CD4-positive, alpha-beta T cell treated with Interleukin-21 for 1 hour (primary cell): Measurements from ENCODE around the gene NOX5.

Experiments used
- DNase-seq: peaks from one replicate; pipeline ENCODE4 v3.0.0-alpha.2; 2020

NOX5 gene

DNA sequence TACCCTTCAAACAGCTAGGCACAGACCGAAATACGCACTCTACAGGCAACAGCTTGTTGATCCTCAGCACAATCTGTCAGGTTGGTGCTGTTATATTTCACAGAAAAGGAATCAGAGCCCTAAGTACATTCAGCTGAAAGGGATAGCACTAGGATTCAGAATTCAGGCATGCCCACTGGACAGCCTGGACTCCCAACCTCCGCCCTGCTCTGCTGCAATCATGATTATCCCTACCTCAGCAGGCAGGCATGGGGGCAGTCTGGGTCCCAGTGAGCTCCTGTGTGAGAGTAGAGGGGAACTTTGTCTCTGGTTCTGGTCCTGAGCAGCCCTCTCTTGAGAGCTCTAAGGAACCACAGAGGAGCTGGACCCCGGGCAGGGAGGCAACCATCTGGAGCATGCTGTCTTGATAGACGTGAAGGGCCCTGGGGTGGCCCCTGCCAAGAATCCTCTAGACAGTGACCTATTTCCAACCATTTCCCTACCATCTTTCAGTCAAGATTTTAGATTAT is 23.4 kb upstream of the NOX5 start:
- DNase-seq: no peak

DNA sequence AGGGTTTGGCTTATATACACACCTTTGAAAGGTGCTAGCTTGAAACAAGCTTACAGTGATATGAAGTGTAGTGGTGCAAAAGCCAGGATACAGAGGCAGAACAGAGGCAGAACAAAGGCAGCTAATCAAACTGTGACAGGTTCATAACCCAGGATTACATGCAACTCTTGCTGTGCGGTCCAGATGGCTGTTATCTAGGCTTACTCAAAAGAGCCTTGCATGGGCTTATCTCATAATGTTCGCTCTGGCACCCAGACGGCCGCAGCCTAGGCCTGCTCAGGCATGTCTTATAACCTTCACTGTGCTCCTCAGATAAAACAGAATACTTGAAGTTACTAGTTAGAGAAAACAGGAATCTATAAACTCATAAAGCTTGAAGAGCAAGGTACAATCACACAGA is 22.8 kb upstream of the NOX5 start:
- DNase-seq: no peak

DNA sequence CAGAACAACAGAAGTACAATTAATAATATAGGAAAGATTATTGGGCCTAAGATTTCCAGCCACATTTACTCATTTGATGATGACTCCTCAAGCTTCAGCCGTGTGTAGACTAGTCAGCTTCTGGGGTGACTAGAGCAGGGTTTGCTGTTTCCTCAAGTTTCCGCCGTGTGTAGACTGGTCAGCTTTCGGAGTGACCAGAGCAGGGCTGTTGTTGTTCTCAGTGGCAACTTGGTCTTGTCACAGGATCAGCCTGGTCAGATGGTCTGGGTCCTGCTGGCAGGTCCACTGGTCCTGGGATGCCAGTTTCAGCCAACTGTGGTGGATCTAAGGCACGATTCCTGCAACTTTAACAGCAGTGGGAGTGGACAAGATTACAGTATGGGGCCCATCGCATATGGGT is 21.8 kb upstream of the NOX5 start:
- DNase-seq: no peak

DNA sequence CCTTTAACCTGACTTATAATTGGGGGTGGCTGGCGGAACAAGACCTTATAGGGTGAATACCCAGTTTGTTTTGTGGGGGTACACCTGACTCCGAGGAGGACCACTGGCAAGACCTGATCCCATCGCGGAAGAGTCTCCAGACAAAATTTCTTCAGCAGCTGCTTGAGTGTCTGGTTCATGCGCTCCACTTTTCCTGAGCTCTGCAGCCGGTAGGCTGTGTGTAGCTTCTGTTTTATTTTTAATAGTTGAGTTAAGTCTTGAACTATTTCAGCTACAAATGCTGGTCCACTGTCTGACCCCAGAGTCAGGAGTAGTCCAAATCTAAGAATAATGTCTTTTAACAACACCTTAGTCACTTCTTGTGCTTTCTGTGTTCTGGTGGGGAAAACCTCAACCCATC is 21.2 kb upstream of the NOX5 start:
- DNase-seq: no peak

DNA sequence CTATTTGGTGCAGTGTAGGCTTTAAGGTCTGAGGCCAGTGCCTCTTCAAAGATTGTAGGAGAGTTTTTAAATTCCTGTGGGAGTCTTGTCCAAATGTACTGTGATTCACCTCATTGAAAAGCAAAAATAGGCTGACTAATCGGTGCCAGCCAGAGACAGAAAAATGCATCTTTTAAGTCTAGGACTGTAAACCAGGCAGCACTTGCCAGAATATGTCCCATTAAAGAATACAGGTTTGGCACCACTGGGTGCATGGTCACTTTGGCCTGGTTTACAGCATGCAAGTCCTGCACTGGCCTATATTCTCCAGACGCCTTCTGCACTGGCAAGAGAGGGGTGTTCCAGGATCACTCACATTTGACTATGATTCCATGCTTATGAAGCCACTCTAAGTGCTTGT is 20.3 kb upstream of the NOX5 start:
- DNase-seq: no peak

DNA sequence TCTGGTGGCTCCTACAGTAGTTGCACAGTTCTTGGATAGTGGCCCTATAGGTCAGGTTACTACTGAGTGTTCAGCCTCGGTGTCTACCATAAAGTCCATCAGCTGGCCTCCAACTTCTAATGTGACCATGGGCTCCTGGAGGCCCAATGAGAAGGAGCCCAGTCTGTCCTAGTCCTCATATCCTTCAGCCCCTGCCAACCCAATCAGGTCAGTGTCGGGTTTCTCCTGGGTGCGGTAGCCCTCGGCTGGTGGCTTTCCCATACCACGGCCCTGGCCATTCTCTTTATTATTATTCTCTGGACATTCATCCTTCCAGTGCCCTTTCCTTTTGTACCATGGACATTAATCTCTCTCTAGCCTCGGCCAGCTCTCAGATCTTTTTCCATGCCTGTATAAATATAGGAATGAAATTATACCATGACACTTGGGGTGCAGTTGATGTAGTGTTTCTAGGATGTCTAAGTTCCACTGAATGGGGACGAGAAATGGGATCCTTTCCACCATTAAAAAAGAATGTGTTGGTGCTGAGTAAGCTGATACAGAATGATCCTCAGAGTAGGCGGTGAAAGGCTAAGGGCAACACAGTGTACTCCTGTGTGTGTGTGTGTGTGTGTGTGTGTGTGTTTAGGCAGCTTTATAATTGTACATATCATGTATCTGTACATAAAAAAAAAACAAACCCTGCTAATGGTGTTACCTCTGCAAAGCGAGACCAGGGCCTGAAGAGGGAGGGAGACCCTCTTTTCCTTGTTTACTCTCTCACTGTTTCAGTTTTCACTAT is 19.3 kb upstream of the NOX5 start:
- no peak for DNase-seq

DNA sequence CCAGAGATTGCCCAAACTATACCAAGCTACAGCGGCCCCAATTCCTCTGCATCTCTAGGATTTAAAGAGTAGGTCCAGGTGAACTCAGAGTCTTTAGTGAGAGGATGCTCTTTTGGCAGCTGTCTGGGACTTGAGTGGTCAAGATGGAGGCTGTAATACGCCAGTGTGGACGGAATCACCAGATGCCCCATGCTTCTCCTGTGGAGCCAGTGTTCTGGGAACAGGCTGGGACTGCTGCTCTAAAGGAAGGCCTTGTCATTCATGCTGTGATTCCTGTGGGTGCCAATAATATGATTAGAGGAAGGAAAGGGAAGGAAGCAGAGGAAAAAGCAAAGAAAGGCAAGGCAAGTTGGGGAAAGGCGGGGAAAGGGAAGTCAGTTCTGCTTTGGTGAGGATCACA is 17.4 kb upstream of the NOX5 start:
- DNase-seq: no peak

DNA sequence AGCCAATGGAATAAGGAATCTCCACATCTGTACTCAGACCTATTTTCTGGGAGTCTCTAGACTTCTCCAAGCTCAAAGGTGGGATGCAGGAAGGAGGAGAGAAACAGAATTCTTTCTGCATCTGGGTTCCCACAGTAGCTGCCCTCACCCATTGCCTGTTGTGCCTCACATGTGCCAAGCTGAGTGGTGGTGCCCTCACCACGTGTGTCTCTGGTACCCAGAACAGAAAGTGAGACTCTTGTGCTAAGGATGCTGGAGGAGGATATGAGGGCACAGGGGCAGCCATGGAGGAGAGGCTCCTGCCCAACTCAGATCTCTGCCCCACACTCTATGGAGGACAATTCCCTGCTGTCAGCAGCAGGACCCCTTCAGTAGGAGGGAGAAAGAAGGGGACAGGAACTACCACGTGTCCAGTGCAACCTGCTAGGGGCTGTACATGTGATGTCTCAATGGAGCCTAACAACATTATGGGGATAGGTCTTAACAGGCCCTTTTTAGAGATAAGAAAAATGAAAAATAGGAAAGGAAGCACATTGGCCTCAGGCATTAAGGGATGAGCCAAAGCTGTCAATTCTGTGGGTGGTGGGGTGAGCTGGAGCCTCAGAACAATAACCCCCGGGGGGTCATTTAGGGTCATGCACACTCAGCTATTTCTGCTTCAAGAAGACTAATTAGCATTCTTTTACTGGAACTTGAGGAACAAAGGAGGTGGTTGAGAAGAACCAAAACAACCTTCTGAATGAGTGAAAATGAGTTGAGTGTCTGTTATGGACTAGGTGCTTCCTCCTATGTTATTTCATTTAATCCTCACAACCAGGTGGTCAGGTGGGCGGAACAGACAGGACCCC is 16.3 kb upstream of the NOX5 start:
- DNase-seq: no peak

DNA sequence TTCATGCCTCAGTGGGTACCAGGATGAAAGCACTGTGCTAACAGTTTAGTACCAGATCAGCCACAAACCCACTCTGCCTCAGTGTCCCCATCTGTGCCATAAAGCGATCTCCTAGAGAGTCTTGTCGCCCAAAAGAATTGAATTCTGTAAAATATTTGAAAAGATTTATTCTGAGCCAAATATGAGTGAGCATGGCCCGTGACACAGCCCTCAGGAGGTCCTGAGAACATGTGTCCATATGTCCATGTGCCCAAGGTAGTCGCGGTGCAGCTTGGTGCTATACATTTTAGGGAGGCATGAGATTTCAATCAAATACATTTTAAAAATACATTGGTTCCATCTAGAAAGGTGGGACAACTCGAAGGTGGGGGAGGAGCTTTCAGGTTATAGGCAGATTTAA is 15.4 kb upstream of the NOX5 start:
- DNase-seq: no peak

DNA sequence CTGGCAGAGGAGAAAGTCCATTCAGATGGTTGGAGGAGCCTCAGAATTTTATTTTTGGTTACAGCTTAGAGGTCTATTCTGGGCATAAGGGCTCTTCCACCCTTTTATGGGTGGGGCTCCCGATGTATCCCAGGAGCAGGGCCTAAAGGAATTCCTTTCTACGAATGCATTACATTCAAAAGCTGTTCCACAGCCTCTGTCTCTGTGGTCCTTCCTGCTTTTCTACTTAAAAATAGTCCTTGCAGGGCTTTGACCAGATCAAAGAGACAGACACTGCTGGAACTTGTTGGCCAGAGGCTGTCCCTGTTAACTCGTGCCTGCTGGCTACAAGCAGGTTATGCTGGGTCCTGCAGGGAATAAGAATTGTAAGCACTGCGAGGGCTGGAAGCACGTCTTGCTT is 14.4 kb upstream of the NOX5 start:
- DNase-seq: no peak

DNA sequence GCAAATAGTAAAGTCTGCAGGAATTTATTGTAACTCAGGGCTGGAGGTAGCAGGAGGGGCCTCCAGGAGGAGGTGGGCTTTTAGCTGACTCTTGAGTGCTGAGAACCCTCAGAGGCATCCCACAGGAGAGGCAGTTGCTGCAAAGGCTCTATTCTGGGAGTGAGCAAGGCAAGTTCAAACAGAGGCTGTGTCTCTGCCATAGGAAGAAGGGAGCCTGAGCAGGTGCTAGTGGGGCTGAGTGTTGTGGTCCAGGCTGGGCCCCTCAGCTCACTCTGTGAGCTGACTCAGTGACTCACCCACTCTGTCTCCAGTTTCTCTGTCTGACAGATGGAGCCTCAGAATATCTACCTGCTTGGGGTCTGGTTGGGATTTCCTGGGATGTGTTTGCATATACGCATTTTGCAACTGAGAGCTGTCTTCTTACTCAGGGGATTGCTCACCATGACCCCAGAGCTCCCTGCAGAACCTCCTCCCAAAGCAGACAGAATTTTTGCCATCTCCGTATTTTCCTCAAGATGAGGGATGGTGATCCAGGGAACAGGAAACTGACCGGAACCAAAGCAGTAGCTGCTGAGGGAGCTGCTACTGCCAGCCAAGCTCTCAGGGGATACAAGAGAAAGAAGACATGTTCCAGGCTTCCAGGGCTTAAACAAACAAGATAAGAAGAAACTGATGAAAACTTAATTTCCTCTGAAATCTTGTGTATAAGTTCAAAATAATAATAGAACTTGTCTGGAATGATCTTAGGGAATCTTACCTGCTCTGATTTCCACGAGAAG is 13.6 kb upstream of the NOX5 start:
- no peak for DNase-seq

DNA sequence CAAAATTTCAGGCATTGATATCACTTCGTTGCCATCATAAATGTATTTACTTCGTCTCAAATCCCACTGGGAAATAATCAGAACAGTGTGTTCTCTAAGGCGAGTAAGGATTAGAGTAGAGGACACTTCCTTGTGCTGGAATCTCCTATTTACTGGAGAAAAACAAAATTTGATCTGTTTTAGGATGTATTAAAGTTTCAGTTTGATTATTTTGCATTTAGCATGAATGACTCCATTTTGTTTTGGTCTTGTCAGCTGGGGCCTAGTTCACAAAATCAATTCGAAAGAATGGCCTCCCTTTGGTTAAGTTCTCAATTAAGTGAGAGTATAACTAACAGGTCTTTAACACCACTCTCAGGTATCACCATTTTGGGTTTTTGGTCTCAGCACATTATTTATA is 11.7 kb upstream of the NOX5 start:
- no peak for DNase-seq

DNA sequence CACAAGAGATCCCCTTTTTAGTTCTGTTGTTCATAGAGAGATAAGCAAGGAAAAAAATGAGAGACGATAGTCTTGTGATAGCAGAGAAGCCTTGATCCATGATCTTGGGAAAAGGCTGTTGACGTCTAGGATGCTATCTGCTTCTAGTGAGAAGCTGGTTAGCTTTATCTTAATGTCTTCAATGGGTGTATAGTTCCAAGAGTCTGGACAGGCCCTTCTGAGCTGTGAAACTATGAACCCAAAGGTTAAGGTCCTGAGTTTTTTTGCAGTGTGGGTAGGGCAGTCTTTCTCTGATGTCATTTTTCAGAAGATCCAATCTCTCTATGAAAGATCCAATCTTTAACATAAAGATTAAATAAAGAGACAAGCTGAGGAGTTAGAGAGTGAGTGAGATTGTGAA is 10.5 kb upstream of the NOX5 start:
- no peak for DNase-seq

DNA sequence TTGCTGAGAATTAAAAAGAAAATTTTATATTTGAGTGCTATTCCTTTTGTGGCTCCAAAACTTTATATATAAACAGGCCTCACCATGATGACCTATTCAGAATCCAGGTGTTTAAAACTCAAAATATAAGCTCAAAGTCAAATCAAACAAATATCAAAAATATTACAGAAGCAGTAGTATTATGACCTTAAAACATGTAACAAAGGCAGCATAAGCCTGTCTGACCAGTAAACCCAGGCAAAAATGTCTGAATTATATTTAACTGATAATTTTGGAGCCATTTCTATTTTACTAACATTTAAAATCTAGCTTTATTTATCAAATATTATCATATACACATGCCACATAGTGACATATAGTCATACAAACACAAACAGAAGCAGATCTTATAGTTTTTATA is 6.4 kb upstream of the NOX5 start:
- no peak for DNase-seq

DNA sequence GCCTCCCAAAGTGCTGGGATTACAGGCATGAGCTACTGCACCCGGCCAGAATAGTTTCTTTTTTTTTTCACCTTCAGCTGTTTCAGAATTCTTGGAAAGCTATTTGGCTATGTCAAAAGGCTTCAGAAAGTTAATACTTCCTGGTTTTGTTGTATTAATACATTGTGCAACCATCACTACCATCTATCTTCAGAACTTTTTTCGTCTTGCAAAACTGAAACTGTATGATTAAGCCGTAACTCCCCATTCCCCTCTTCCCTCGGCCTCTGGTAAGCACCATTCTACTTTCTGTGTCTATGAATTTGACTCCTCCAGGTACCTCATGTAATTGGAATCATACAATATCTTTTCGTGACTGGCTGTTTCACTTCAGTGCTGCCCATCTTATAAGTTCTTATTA is 5.2 kb upstream of the NOX5 start:
- no peak for DNase-seq

DNA sequence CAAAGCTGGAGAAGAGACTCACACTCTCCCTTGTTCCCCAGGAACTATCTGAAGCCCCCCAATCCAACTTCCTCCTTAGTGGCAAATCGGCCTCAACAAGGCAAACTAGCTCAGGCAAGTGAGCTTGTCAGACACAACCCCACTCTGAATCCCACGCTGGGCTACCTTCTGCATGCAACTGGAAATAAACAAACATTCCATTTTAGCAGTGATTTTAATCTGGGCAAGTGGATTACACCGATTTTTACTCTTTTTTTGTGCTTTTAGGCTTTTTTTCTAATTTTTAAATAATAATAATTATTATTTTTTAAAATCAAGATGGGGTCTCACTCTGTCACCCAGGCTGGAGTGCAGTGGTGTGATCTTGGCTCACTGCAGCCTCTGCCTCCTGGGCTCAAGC is 2.9 kb upstream of the NOX5 start:
- no peak for DNase-seq

DNA sequence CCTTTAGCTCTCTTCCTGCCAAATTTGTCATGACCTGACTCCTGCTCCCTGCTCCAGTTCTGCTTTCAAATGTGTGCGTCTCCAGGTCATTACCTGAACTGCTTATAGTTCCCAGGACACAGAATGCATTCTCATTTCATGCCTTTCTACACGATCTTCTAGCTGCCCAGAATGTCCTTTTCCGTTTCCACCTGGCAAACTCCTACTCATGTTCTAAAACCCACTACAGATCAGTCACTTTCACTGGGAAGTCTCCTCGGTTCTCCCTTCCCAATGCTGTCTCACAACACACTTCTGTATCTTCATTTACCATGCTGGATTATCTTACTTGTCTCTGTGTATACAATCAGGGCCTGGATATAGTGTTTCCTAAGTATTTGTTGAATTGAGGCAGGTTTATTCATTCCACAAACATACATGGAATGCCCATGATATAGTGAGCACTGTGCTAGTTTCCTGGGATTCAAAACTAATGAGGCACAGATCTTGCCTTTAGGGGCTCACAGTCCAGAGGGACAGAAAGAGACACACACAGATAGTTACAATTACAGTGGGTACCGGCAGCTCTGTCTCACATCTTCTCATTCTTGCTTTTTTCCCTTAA is 1.6 kb upstream of the NOX5 start:
- DNase-seq: no peak

DNA sequence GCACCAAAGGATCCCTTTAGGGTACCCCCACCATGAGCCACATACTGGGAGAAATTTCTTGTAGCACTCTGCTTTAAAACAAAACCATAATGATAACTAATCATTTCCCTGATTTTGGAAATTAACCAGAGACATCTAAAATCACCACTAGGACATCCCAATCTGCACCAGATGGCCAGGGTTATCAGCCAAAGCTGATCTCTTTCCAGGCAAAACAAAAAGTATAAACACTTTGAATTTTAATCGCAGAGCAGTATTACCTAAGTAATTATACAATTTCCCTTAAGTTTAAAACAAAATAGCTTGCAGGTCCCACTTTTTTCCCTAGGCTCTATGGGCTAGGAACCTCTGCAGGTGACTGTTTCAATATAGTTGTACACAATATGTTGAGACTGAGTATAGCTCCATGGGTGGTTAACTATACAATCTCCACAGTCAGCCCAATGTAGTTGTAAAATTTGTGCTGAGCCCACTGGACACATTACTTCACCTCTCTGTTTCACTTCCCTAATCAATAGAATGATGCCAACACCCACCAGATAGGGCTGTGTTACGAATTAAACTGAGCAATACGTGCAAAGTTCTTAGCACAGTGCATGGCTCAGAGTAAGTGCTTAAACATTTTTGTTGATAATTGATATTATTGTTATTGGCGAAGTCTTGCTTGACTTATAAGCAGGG is 629 bp upstream of the NOX5 start:
- no peak for DNase-seq

DNA sequence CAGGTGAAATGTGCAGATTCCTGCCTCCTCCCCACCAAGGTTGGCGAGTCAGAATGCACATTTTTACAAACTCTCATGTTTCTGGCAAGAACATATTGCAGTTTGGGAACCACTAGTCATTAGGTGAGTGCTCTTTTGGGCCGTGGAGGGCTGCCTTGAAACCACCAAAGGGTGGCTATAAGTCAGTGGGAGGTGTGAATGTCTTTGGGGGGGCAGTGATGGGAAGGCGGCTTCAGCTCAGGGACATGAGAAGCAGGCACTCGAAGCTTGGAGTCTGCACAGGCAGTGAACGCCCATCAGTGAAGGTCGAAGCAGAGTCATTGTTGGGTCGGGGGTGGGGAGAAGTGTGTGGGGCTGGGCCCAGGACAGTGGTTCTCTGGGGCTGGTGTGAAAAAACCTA is 1.1 kb downstream of the NOX5 start:
- DNase-seq: no peak

DNA sequence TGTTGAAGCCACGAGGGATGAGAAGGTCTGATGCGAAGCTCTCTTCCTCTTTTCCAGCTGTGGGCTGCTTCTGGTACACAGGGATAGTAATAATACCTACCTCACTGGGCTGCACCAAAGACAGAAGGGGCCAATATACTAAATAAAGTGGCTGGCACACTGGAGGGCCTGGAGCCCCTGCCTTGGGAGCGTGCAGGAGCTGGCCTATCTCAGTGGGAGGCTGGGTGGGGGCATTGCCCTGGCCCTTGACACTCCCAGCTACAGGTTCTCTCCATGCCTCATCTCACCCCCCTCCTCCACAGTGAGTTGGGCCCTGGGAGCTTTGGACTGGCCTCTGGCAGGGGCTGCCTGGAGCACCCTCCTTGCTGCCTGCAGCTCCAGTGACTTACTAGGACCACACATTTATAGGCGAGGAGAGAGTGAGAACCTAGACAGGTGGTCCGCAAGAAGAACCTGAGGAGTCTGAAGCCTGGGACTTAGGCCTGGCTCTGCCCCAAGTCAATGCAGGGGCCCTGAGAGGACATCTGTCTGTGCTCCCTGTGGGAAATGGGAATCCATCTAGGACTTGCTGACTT is 1.6 kb downstream of the NOX5 start:
- DNase-seq: no peak

DNA sequence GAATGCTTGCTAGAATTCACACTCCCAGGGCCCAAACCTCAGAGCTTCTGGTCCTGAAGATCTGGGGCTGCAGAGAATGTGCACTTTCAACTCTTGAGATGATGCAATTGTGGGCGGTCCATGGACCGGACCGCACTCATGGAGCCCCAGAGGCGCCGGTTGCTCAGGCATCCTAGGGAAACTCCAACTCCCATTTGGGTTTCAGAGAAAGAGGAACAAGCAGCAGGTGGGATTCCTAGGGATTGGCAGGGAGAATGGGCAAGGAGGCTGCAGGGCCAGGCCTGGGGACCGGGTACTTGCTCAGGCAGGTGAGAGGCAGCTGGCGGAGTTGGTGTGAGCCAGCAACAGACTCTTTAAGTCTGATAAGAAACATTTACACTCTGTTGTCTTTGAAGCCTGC is 3.5 kb downstream of the NOX5 start:
- DNase-seq: no peak

DNA sequence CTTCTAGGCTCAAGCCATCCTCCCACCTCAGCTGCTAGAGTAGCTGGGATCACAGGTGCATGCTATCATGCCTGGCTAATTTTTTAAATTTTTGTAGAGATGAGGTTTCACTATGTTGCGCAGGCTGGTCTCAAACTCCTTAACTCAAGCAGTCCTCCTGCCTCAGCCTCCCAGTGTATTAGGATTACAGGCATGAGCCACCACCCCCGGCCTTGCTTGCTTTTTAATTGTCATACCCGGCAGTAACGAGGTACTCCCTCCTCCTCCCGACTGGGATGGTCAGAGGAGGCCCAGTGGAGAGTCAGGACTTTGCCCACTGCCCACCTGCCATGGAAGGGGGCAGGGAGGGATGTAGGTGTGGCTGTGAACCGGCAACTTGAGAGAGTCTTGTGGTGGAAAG is 4.5 kb downstream of the NOX5 start:
- no peak for DNase-seq
